ENCODE measurements around the gene PNMT. TPM values are rescaled to one million over a fixed set of nuclear protein-coding genes. Genes with fewer than 3 reads are reported as not detected.

PNMT gene
- total RNA-seq, 4 donors from 2014 or later = 0.80 to 48.3 (median 1.3) TPM

GRCh38 chr17:39717660-39718059, 49.4 kb downstream of the PNMT start:
- H3K27me3 ChIP-seq = no peaks in the 10 kb centered on the region
- 76 to 80% methylated on average over 5 to 6 of the region's 6 CpGs for WGBS, 2 donors (ENCODE audit: low coverage in 1 of 2)
- no peaks in the 10 kb centered on the region for H3K9me3 ChIP-seq
- in situ Hi-C loops (cut with MboI; ENCODE audit: low pct_ligation_motif_present in 1 of 4, low pct_unique_long_range_greater_than_20kb in 1 of 4, low sequenced_read_pairs in 3 of 4) = no loop called here
- H3K4me1 ChIP-seq = peaks cover 0 to 40% (median 19%) of the 10 kb centered on the region in 4 donors
- DNase-seq = no peak
- no peak for TF ChIP-seq POLR2AphosphoS5 (IDR thresholded peaks at IDR 0.05)
- TF ChIP-seq EP300 (IDR thresholded peaks at IDR 0.05; ENCODE audit: low read depth) = no peak
- TF ChIP-seq POLR2A (IDR thresholded peaks at IDR 0.05) = no peak
- TF ChIP-seq CTCF (IDR thresholded peaks at IDR 0.05) = no peak
- peak overlapping the region in 1 of 4 donors; percentile 87 for H3K27ac ChIP-seq
- no peak overlapping the region for H3K4me3 ChIP-seq
- H3K36me3 ChIP-seq = peaks cover 0 to 13% (median 3%) of the 10 kb centered on the region in 4 donors
- intact Hi-C loops (cut with DNase I; ENCODE audit: low total_unique reads) = no loop called here

- no peak overlapping the region for H3K4me3 ChIP-seq
- in situ Hi-C loops (cut with MboI; ENCODE audit: low pct_ligation_motif_present in 1 of 4, low pct_unique_long_range_greater_than_20kb in 1 of 4, low sequenced_read_pairs in 3 of 4) (no loop called here), intact Hi-C loops (cut with DNase I; ENCODE audit: low total_unique reads) (no loop called here)
- TF ChIP-seq EP300 (IDR thresholded peaks at IDR 0.05; ENCODE audit: low read depth) (no peak), POLR2A (IDR thresholded peaks at IDR 0.05) (no peak), CTCF (IDR thresholded peaks at IDR 0.05) (no peak), POLR2AphosphoS5 (IDR thresholded peaks at IDR 0.05) (no peak)
- WGBS, 2 donors (ENCODE audit: low coverage in 1 of 2) = 79 to 93% methylated on average over 2 to 7 of the region's 7 CpGs
- H3K4me1 ChIP-seq = peaks cover 0 to 45% (median 19%) of the 10 kb centered on the region in 4 donors
- peak; percentile 61 for DNase-seq
- no peaks in the 10 kb centered on the region for H3K9me3 ChIP-seq
- no peaks in the 10 kb centered on the region for H3K27me3 ChIP-seq
- H3K36me3 ChIP-seq = peaks cover 0 to 11% (median 3%) of the 10 kb centered on the region in 4 donors
- peak overlapping the region; percentile 12 to 54 (median 32) for H3K27ac ChIP-seq
These were observed 51.5 kb downstream of the PNMT start for GRCh38 chr17:39719563-39720355.

Other genes with a start within 250 kb of the PNMT start
- 10 to 100 TPM in 3 of 4 donors, 1 to 10 TPM in 1; 4.8 to 20.9 (median 18.7) TPM for gene MED1, start 217.2 kb upstream of the PNMT start, total RNA-seq
- gene CDK12, start 207.0 kb upstream of the PNMT start, total RNA-seq = 10 to 100 TPM; 31.4 to 66.5 (median 49.4) TPM
- gene NEUROD2, start 60.5 kb upstream of the PNMT start, total RNA-seq = not detected
- 100 to 1,000 TPM; 125 to 509 (median 223) TPM for gene PPP1R1B, start 41.5 kb upstream of the PNMT start, total RNA-seq
- 100 to 1,000 TPM in 1 of 4 donors, 10 to 100 TPM in 3; 63.5 to 193 (median 73.2) TPM for gene STARD3, start 31.3 kb upstream of the PNMT start, total RNA-seq
- gene TCAP, start 3.1 kb upstream of the PNMT start, total RNA-seq = 1 to 10 TPM in 1 of 4 donors, under 1 TPM in 1, not detected in 2; 0.64 to 1.9 TPM
- gene PGAP3, start 19.6 kb downstream of the PNMT start, total RNA-seq = 10 to 100 TPM; 19.9 to 82.6 (median 46.2) TPM
- 100 to 1,000 TPM; 175 to 439 (median 234) TPM for gene ERBB2, start 31.6 kb downstream of the PNMT start, total RNA-seq
- gene MIEN1, start 62.1 kb downstream of the PNMT start, total RNA-seq = 100 to 1,000 TPM in 3 of 4 donors, 10 to 100 TPM in 1; 99.3 to 215 (median 109) TPM
- 10 to 100 TPM; 25.9 to 44.5 (median 32.3) TPM for gene GRB7, start 69.5 kb downstream of the PNMT start, total RNA-seq
- gene IKZF3, start 195.9 kb downstream of the PNMT start, total RNA-seq = 10 to 100 TPM in 1 of 4 donors, 1 to 10 TPM in 3; 2.2 to 13.5 (median 3.0) TPM
- gene ZPBP2, start 199.7 kb downstream of the PNMT start, total RNA-seq = under 1 TPM in 1 of 4 donors, not detected in 3; 0.27 TPM

Measured in transverse colon (tissue), 4 donors.